Hematopoietic multipotent progenitor cell treated with erythropoietin and hydrocortisone succinate and interleukin-3 and kit ligand, for 8 days (in vitro differentiated cells): ENCODE measurements around the gene SHMT1.

Experiments used
- DNase-seq: peaks from one replicate; pipeline ENCODE4 v3.0.0-alpha.2; 2015

SHMT1 gene

GRCh38 chr17:18280766-18281371 is 82.5 kb downstream of the SHMT1 start:
- no peak for DNase-seq

DNA sequence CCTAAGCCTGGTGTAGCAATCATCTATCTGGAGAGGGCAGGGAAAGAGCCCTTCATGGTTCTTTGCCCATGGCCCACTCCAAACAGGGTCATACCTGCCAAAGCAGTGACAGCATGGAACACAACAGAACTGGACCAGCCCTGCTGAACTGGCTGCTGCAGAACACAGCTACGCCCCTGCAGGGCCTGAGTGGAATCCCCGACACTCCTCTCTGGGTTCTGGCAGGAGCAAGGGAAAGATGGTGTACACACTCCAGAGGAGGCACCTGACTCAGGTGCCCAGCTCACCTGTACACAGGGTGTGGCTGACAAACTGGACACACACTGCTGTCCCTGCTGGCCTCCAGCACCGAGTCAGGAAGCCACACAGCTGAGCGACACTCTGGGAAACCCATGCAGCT is 83.1 kb downstream of the SHMT1 start:
- no peak for DNase-seq

DNA sequence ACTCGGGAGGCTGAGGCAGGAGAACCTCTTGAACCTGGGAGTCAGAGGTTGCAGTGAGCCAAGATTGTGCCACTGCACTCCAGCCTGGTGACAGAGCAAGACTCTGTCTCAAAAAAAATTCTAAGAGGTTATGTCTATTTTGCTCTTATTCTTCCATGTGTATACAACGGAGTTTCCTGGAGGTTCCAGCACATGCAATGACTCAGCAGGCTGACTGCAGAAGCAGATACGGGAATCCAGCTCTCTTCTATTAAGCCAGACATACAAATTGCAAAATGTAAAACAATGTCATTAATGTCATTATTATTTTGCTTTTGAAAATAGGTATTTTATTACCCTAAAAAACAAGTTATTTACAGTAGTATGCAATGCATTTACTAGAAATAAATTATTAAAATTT is 84.5 kb downstream of the SHMT1 start:
- no peak for DNase-seq
